Type B pancreatic cell (in vitro differentiated cells): ENCODE results near the gene METTL26. TPM values are rescaled to one million over a fixed set of nuclear protein-coding genes. Genes with fewer than 3 reads are reported as not detected.
A peak's percentile ranks its signal among the peaks of the same experiment; 100 is the strongest.

Experiments
- DNase-seq: peaks from one replicate; pipeline ENCODE4 v3.0.0; 2021; ENCODE audit warnings: mixed read lengths; ENCODE audit not compliant: unreplicated experiment; ENCODE audit errors: extremely low spot score
- H3K27ac Mint-ChIP-seq: 2 replicates; pipeline ENCODE4 v1.8.0; 2021; ENCODE audit warnings: mild to moderate bottlenecking, mixed read lengths
- H3K27me3 Mint-ChIP-seq: 2 replicates; pipeline ENCODE4 v1.8.0; 2021; ENCODE audit warnings: mixed read lengths
- H3K36me3 Mint-ChIP-seq: 2 replicates; pipeline ENCODE4 v1.8.0; 2021; ENCODE audit warnings: mixed read lengths
- H3K4me1 Mint-ChIP-seq: one replicate; pipeline ENCODE4 v1.8.0; 2021; ENCODE audit warnings: mixed read lengths; ENCODE audit not compliant: unreplicated experiment
- H3K4me3 Mint-ChIP-seq: 2 replicates; pipeline ENCODE4 v1.8.0; 2021; ENCODE audit warnings: mild to moderate bottlenecking, mixed read lengths
- H3K9me3 Mint-ChIP-seq: 2 replicates; pipeline ENCODE4 v1.8.0; 2021; ENCODE audit warnings: mixed read lengths
- CTCF ChIP-seq: fragments of 200-600 bp; sonication (generic); conservative IDR thresholded peaks from 2 replicates; pipeline ENCODE4 v1.5.0; 2021; ENCODE audit warnings: antibody characterized with exemption, mild to moderate bottlenecking
- total RNA-seq: library from RNA; stranded (reverse); gene quantifications from 2 replicates; pipeline ENCODE4 v1.2.1, GENCODE V29; 2021; ENCODE audit warnings: low replicate concordance

METTL26 gene
- total RNA-seq, 1 donor from 2014 or later = 77.0 TPM

GRCh38 chr16:627454-628239 lies 8.5 kb downstream of the METTL26 start:
- Mint-ChIP-seq H3K4me3 (no peak overlapping the region), H3K4me1 (peaks cover 15% of the 10 kb centered on the region), H3K27ac (no peak overlapping the region), H3K27me3 (no peaks in the 10 kb centered on the region), H3K36me3 (no peaks in the 10 kb centered on the region), H3K9me3 (no peaks in the 10 kb centered on the region)
- DNase-seq = no peak
- no peak for TF ChIP-seq CTCF

- H3K4me3 Mint-ChIP-seq = no peak overlapping the region
- H3K4me1 Mint-ChIP-seq = peaks cover 16% of the 10 kb centered on the region
- H3K9me3 Mint-ChIP-seq = no peaks in the 10 kb centered on the region
- no peak overlapping the region for H3K27ac Mint-ChIP-seq
- no peaks in the 10 kb centered on the region for H3K36me3 Mint-ChIP-seq
- no peaks in the 10 kb centered on the region for H3K27me3 Mint-ChIP-seq
- no peak for TF ChIP-seq CTCF
- DNase-seq = no peak
Measured at GRCh38 chr16:626787-627453, 9.2 kb downstream of the METTL26 start.

GRCh38 chr16:625977-626765 lies 9.9 kb downstream of the METTL26 start:
- DNase-seq = no peak
- Mint-ChIP-seq H3K9me3 (no peaks in the 10 kb centered on the region), H3K27ac (no peak overlapping the region), H3K36me3 (no peaks in the 10 kb centered on the region), H3K4me1 (peaks cover 21% of the 10 kb centered on the region), H3K27me3 (no peaks in the 10 kb centered on the region), H3K4me3 (no peak overlapping the region)
- TF ChIP-seq CTCF = no peak

GRCh38 chr16:625117-625976 lies 10.8 kb downstream of the METTL26 start:
- Mint-ChIP-seq H3K36me3 (no peaks in the 10 kb centered on the region), H3K4me3 (no peak overlapping the region), H3K9me3 (no peaks in the 10 kb centered on the region), H3K27ac (no peak overlapping the region), H3K27me3 (no peaks in the 10 kb centered on the region), H3K4me1 (peaks cover 21% of the 10 kb centered on the region)
- no peak for DNase-seq
- TF ChIP-seq CTCF = no peak

- Mint-ChIP-seq H3K4me1 (peaks cover 21% of the 10 kb centered on the region), H3K36me3 (no peaks in the 10 kb centered on the region), H3K27ac (peak overlapping the region; percentile 39), H3K27me3 (no peaks in the 10 kb centered on the region), H3K4me3 (no peak overlapping the region), H3K9me3 (no peaks in the 10 kb centered on the region)
- DNase-seq = no peak
- TF ChIP-seq CTCF = no peak
Measured at GRCh38 chr16:624526-625070, 11.5 kb downstream of the METTL26 start.
